Right forelimb (tissue), 1 donor: Measurements from ENCODE around the gene GAS2L2.
"Not testable (repeated sequence)": the region's sequence is repeated elsewhere in the genome, so short reads cannot be mapped to it uniquely, and the experiment has no call there.

Experiments
- DNase-seq: peaks from one replicate; pipeline ENCODE4 v3.0.0-alpha.2; 2018

The GAS2L2 gene

GRCh38 chr17:35726127-35726952 is 26.7 kb downstream of the GAS2L2 start:
- no peak for DNase-seq

- DNase-seq, result no peak
Measured at GRCh38 chr17:35725802-35726126, 27.3 kb downstream of the GAS2L2 start.

- no peak for DNase-seq
Measured at GRCh38 chr17:35725058-35725457, 28.0 kb downstream of the GAS2L2 start.

- no peak for DNase-seq
Measured at GRCh38 chr17:35723735-35724134, 29.3 kb downstream of the GAS2L2 start.

- no peak for DNase-seq
Measured at GRCh38 chr17:35717475-35717874, 35.6 kb downstream of the GAS2L2 start.

DNA sequence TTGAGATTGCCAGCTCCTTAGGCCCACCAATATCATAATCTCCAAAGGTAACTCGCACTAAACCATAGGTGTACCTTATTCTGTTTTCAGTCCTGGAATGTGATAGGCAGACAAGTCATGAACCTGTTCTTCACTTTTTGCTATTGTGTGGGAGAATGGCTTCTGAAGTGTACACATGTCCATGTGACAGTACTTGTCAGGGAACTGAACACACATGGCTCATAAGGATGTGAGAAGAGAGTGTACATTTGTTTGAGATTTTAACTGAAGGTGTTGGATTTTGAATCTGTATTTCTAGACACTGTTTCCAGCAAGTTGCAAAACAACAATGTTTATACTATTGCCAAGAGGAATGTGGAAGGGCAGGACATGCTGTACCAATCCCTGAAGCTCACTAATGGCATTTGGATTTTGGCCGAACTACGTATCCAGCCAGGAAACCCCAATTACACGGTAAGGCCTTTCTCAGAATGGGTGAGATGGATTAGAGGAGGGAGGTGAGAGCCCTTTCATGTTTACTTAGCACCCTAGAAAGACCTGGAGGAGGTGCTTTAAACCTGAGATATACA is 36.1 kb downstream of the GAS2L2 start:
- DNase-seq, result no peak

GRCh38 chr17:35716173-35716572 is 36.9 kb downstream of the GAS2L2 start:
- DNase-seq, result no peak

DNA sequence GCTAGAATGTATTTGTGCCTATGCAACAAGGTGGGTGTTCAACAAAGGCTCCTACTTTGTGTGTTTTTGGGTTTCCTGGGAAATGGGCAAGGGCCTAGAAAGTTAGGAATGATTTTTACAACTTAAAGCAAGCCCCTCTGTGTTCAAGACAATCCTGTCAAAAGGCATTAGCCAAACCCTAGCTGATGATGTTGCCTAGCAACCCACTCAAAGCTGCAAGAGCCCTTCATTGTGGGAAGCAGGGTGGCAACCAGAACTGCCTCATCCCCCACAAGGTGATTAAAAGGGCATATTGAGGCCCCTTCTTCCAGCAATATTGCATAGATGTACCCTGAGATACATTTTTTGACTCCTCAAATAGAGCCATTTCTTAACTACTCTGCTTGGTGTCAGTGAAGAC is 37.6 kb downstream of the GAS2L2 start:
- DNase-seq, result no peak

DNA sequence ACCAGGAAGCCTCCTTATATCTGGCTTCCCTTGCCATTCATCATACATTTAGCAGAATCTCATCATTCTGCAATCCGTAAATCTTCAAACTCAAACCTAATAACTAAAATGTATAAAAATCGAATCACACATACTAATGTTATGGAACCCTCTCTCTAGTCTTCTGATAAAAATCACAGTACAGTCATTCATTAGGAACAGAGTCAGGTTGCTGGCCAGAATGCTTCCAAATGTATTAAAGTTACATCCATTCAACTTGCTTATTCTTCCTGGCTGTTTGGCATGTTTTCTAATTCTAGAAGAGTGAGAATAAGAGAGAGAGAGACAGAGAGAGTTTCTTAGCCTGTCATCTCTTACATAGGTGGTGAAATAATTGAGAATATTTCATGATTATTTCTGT is 38.1 kb downstream of the GAS2L2 start:
- no peak for DNase-seq

GRCh38 chr17:35713069-35713728 is 39.8 kb downstream of the GAS2L2 start:
- no peak for DNase-seq

- DNase-seq, result no peak
Measured at GRCh38 chr17:35710950-35711349, 42.1 kb downstream of the GAS2L2 start.

GRCh38 chr17:35709874-35710273 is 43.2 kb downstream of the GAS2L2 start:
- no peak for DNase-seq

DNA sequence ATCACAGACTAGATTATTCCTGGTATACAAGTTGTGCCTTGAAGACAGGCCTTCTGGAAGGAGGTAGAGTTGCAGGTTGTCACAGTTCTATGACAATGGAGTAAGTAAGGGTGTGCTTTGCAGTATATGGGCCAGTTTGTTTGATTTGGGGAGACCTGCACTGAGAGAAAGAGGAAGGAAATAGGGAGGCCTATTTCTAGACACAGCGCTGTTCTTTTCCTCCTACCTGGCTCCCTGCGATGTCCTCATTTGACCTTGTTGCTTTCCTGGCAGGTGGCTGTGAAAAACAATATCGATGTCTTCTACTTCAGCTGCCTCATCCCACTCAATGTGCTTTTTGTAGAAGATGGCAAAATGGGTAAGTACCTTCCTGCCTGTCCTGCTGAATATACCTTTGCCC is 44.1 kb downstream of the GAS2L2 start:
- DNase-seq, result no peak

GRCh38 chr17:35708149-35708548 is 44.9 kb downstream of the GAS2L2 start:
- DNase-seq, result no peak

GRCh38 chr17:35705705-35706104 is 47.3 kb downstream of the GAS2L2 start:
- DNase-seq, result no peak

- no peak for DNase-seq
Measured at GRCh38 chr17:35705230-35705629, 47.8 kb downstream of the GAS2L2 start.

- not testable (repeated sequence) for DNase-seq
Measured at GRCh38 chr17:35703308-35703707, 49.7 kb downstream of the GAS2L2 start.

GRCh38 chr17:35701491-35701890 is 51.5 kb downstream of the GAS2L2 start:
- no peak for DNase-seq

DNA sequence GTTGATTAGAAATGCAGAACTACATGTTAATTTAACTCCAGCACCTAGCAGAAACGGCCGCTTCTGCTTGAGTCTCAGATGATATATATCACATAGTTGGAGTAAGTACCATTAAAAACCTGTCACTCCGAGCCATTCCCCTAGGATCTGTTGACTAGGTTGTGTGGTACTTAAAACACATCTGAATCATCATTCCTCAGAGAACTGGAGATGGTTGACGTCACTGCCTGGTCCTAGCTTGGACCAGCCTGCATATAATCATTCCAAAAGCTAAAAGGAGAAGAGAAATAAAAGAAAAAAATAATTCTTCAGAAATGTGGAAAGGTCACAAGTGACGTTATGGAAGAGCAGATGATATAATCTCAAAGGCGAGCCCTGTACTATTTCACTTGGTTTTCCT is 52.9 kb downstream of the GAS2L2 start:
- DNase-seq, result no peak

DNA sequence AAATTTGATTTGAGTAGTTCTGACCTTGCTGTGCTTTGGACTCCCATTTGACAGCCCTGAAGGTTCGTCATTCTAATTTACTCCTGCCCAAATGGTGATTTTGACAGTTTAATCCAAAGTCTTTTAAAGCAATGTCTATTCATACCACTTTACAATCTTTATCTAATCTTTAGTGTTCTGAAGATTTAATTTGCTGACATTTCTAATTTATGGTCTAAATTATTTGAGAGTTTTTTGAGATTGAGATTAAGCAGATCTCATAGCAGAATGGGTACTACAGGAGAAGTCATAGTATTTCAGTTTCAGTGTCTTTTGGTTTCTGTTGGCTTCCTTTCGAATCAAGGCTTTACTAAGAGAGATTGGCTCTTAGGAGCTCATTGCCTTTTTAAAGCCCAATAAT is 54.2 kb downstream of the GAS2L2 start:
- no peak for DNase-seq

DNA sequence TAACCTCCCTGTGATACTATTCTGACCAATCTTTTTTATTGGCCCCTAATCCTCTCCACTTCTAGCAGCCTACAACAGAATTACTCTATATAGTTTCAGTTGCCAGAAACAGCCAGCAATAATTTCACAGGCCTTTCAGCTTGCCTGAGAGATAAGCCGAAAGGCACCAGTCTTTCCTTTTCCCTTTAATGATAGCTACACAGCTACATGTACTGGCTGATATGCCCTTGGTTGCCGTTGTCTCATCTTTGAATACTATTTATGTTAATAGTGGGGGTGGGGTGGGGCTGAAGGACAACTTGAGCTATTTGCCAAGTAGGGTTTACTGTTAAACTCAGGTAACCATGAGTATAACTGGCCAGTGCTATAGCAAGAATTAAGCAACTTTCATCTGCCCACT is 57.4 kb downstream of the GAS2L2 start:
- DNase-seq, result no peak

GRCh38 chr17:35694906-35695305 is 58.1 kb downstream of the GAS2L2 start:
- no peak for DNase-seq
